ENCODE results near the gene URI1.

DNA sequence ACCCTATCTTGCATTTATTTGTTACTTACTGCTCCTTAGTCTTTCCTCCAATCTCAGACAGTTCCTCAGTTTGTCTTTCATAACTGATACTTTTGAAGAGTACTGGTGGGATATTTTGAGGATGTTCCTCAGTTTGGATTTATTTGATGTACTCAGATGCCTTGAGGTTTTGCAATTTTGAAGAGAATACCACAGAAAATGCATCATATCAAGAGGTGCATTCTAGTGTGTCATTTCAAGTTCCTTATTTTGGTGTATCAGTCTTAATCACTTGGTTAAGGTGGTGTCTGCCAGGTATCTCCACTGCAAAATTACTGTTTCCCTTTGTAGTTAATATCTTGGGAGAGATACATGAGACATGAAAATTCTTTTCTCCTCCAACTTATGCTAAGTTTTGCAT lies 75.1 kb downstream of the URI1 start:
- TF ChIP-seq CTCF (IDR thresholded peaks at IDR 0.05), result no peak
- TF ChIP-seq POLR2AphosphoS5 (IDR thresholded peaks at IDR 0.05), result no peak
